K562 (cell line): ENCODE data around the gene IQCC. TPM values are rescaled to one million over a fixed set of nuclear protein-coding genes. Genes with fewer than 3 reads are reported as not detected.

ENCODE experiments used
- ATAC-seq: fragments of 200-7000 bp; cut with Tn5 transposase; 3 replicates; pipeline ENCODE4 v1.9.1; 2020; ENCODE audit warnings: moderate library complexity
- BruUV-seq: library from RNA; stranded (reverse); fragments of 400-500 nt; replicated peaks from 2 replicates; lab custom pipeline; 2021; lab: Mats Ljungman, UMichigan
- CTCF ChIA-PET: fragments of 300-600 bp; formaldehyde crosslinking; extraction: SDS; loops from one replicate; lab custom pipeline; 2021; ENCODE audit warnings: low intra/inter-chr PET ratio; lab: Yijun Ruan, JAX
- POLR2A ChIA-PET: fragments of 300-600, 350-650 bp; sonication (Branson Sonifier 250); formaldehyde crosslinking; extraction: SDS; loops from one replicate; lab custom pipeline; 2021; ENCODE audit warnings: antibody characterized with exemption, inconsistent platforms; lab: Yijun Ruan, JAX
- DNase-seq, 4 experiments: peaks; one replicate each; pipeline versions ENCODE4 v3.0.0 to v3.0.0-alpha.2; 2011 to 2018; ENCODE audit warnings: low spot score in 3 of 4, mixed read lengths in 3 of 4; ENCODE audit errors: extremely low read depth in 1 of 4
- FAIRE-seq: peaks from 2 replicates; lab custom pipeline; 2011; peaks lifted over from hg19 to GRCh38; lab: Jason Lieb, UNC
- H2AFZ ChIP-seq: 2 replicates; pipeline ENCODE4 v1.6.0; 2011; ENCODE audit warnings: low read depth, low read length, control low read depth, inconsistent platforms
- H3K27ac ChIP-seq: fragments of 200-600 bp; 3 replicates; pipeline ENCODE4 v1.8.0; 2011; ENCODE audit warnings: low read depth, mild to moderate bottlenecking, control low read depth, inconsistent platforms, low read length, moderate library complexity, mixed read lengths; ENCODE audit errors: extremely low read depth
- H3K27me3 ChIP-seq, 2 experiments: fragments of 300-600 bp in 1 of 2; 2 replicates in 1 of 2; 3 replicates in 1 of 2; pipeline versions ENCODE4 v1.6.0 to v1.8.0; 2011; ENCODE audit warnings: inconsistent platforms in 2 of 2, low read length in 2 of 2, mild to moderate bottlenecking in 1 of 2, mixed read lengths in 1 of 2, moderate library complexity in 1 of 2; ENCODE audit not compliant: control insufficient read depth in 2 of 2, insufficient read depth in 2 of 2
- H3K36me3 ChIP-seq: fragments of 300-600 bp; 3 replicates; pipeline ENCODE4 v1.8.0; 2011; ENCODE audit warnings: mild to moderate bottlenecking, low read length, inconsistent platforms; ENCODE audit not compliant: control insufficient read depth, insufficient read depth
- H3K4me1 ChIP-seq, 2 experiments: fragments of 200-600 bp in 1 of 2; replicated peaks in 1 of 2; 2 replicates in 1 of 2; 3 replicates in 1 of 2; pipeline versions ENCODE4 v1.5.1 to v1.8.0; 2011; ENCODE audit warnings: inconsistent platforms in 2 of 2, low read length in 2 of 2, mild to moderate bottlenecking in 1 of 2, mixed read lengths in 1 of 2, moderate library complexity in 1 of 2; ENCODE audit not compliant: control insufficient read depth in 2 of 2, insufficient read depth in 2 of 2
- H3K4me2 ChIP-seq: 2 replicates; pipeline ENCODE4 v1.6.1; 2011; ENCODE audit warnings: low read length, control low read depth, inconsistent platforms, mixed read lengths; ENCODE audit not compliant: insufficient read depth
- H3K4me3 ChIP-seq: fragments of 200-600 bp; sonication (generic), shearing (Covaris generic); 2 replicates; pipeline ENCODE4 v1.5.1; 2016; ENCODE audit warnings: control low read depth, inconsistent platforms
- H3K79me2 ChIP-seq: fragments of 200-600 bp; 3 replicates; pipeline ENCODE4 v1.8.0; 2011; ENCODE audit warnings: low read length, inconsistent platforms; ENCODE audit not compliant: control insufficient read depth, insufficient read depth
- H3K9ac ChIP-seq, 2 experiments: 2 replicates each; pipeline versions ENCODE4 v1.6.0 to v1.6.1; 2011; ENCODE audit warnings: low read depth in 2 of 2, low read length in 2 of 2, control low read depth in 1 of 2, inconsistent platforms in 1 of 2, mild to moderate bottlenecking in 1 of 2, mixed read lengths in 1 of 2; ENCODE audit not compliant: insufficient read depth in 1 of 2
- H3K9me1 ChIP-seq: one replicate; pipeline ENCODE4 v1.6.0; 2011; ENCODE audit warnings: inconsistent platforms, mild to moderate bottlenecking, low read length, moderate library complexity; ENCODE audit not compliant: control insufficient read depth, insufficient read depth
- H3K9me3 ChIP-seq: replicated peaks from 2 replicates; pipeline ENCODE4 v1.5.1; 2011; ENCODE audit warnings: low read depth, low read length, inconsistent platforms; ENCODE audit not compliant: control insufficient read depth, insufficient read depth
- H4K20me1 ChIP-seq: replicated peaks from 2 replicates; pipeline ENCODE4 v1.6.1; 2011; ENCODE audit warnings: low read length, inconsistent platforms, mixed read lengths; ENCODE audit not compliant: control insufficient read depth, insufficient read depth
- ATF1 ChIP-seq, 2 experiments: fragments of 450-650 bp in 1 of 2; IDR thresholded peaks; 2 replicates each; pipeline ENCODE4 v1.6.1; 2016; ENCODE audit warnings: missing compliant biosample characterization in 1 of 2, missing genetic modification characterization in 1 of 2
- ATF7 ChIP-seq: fragments of 450-650 bp; IDR thresholded peaks from 2 replicates; pipeline ENCODE4 v1.7.1; 2014; ENCODE audit warnings: mild to moderate bottlenecking, moderate library complexity
- FOXK2 ChIP-seq, 2 experiments: fragments of 450-650 bp; IDR thresholded peaks in 1 of 2; conservative IDR thresholded peaks in 1 of 2; 2 replicates each; pipeline ENCODE4 v1.6.1; 2016; ENCODE audit warnings: low read depth in 2 of 2, mild to moderate bottlenecking in 1 of 2
- NONO ChIP-seq, 2 experiments: fragments of 200-400 bp in 1 of 2; fragments of 450-650 bp in 1 of 2; formaldehyde crosslinking in 1 of 2; IDR thresholded peaks; 2 replicates each; pipeline ENCODE4 v1.6.1; 2017; ENCODE audit warnings: low read depth in 2 of 2, mild to moderate bottlenecking in 2 of 2, moderate library complexity in 2 of 2, low read length in 1 of 2
- ZBTB17 ChIP-seq: fragments of 450-650 bp; formaldehyde crosslinking; IDR thresholded peaks from 2 replicates; pipeline ENCODE4 v1.4.0; 2020; ENCODE audit warnings: mild to moderate bottlenecking
- WGBS: fragments of 100-300 bp; shearing (Covaris generic); methylation state at CpG from one replicate; pipeline ENCODE4 v1.1.6; 2016; ENCODE audit warnings: low coverage, mixed read lengths; ENCODE audit not compliant: insufficient coverage; ENCODE audit errors: missing lambda C conversion rate; 5-methylcytosine and 5-hydroxymethylcytosine counted together
- in situ Hi-C: fragments of 300-500 bp; cut with MboI; formaldehyde crosslinking; loops from 4 replicates; pipeline ENCODE4 v1.15.0; 2018; ENCODE audit warnings: inconsistent platforms, mixed read lengths
- intact Hi-C: fragments of 100-400 bp; cut with micrococcal nuclease; formaldehyde crosslinking; loops from 2 replicates; pipeline ENCODE4 v1.14.2; 2022
- polyA plus RNA-seq, 8 experiments: library from polyadenylated mRNA; depleted of rRNA in 4 of 8; stranded (reverse) in 5 of 8; unstranded in 3 of 8; fragments of >200 nt; fragmentation: Nextera tagmentation in 2 of 8; fragmentation: Illumina TruSeq in 1 of 8; extraction: Ambion mirVana in 2 of 8; extraction: Trizol in 1 of 8; gene quantifications; 2 replicates each; pipeline versions ENCODE4 v1.2.1 to v1.2.3, GENCODE V29; 2011 to 2014; ENCODE audit warnings: inconsistent platforms in 1 of 8, missing spikeins in 1 of 8
- total RNA-seq, 7 experiments: library from RNA; depleted of rRNA in 6 of 7; stranded (reverse); fragments of >200 nt in 6 of 7; fragmentation: Illumina TruSeq in 2 of 7; extraction: Trizol in 2 of 7; gene quantifications; 2 replicates each; pipeline versions ENCODE4 v1.2.1 to v1.2.3, GENCODE V29; 2011 to 2021; ENCODE audit warnings: low replicate concordance in 1 of 7
- TF ChIP-seq, protein P1 (sequence below): fragments of 450-650 bp; IDR thresholded peaks from 2 replicates; pipeline ENCODE4 v1.6.1; 2018; ENCODE audit not compliant: partially characterized antibody

IQCC gene
- total and polyA plus RNA-seq, 9 of the 15 experiments (the other 6 are each of a cell fraction or from before 2014, with no cell fraction given), result 8.1 to 16.5 (median 10.7) TPM

DNA sequence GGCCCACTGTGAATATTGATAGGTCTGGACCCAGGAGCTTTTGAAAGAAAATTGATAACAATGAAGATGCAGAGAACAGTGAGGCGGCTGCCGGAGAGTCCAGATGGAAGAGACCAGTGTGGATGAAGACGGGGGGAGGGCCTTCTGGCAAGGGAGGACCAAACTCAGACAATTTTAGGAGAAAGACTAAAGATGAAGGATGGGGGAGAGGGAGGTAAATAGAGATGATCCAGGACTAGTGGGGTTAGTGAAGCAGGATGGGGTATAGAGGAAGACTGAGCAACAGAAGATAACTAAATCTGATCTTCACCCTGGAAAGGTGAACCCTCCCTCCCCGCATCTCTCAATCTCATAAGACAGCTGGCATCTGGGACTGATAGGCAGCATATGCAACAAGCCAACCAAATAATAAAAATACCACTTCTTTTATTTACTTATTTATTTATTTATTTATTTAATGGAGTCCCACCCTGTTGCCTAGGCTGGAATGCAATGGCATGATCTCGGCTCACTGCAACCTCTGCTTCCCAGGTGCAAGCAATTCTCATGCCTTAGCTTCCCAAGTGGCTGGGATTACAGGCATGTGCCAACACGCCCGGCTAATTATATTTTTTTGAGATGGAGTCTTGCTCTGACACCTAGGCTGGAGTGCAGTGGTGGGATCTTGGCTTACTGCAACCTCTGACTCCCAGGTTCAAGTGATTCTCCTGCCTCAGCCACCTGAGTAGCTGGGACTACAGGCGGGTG lies 27.3 kb downstream of the IQCC start:
- FAIRE-seq (no peak), DNase-seq (no peak), ATAC-seq (peak; percentile 3)
- Histone ChIP-seq H3K9me1 (peaks cover 4% of the 10 kb centered on the region), H2AFZ (no peak overlapping the region), H3K4me1 (peaks cover 16 to 17% of the 10 kb centered on the region in 2 experiments; a peak in 4 of 5 replicates), H3K4me3 (no peak overlapping the region), H3K79me2 (no peaks in the 10 kb centered on the region), H3K27ac (no peak overlapping the region), H3K36me3 (peaks cover 48% of the 10 kb centered on the region), H3K9me3 (no peaks in the 10 kb centered on the region), H3K9ac (no peak overlapping the region), H4K20me1 (no peaks in the 10 kb centered on the region), H3K4me2 (no peak overlapping the region), H3K27me3 (no peaks in the 10 kb centered on the region)
- in situ Hi-C loops, result no loop called here
- ChIA-PET POLR2A (interaction anchor here (0.8 to 2.3 kb wide), 7 partner anchors 9 to 75 kb away, joined by 3 to 8 read pairs (median 6); no protein-coding TSS in a partner anchor), CTCF (no interaction called here)
- intact Hi-C loops, result no loop called here
- no TSS peak for BruUV-seq
- WGBS, result 79% methylated on average over 8 of the region's 8 CpGs
- TF ChIP-seq ATF1 (CRISPR knock-in tag; IDR thresholded peaks at IDR 0.05) (no peak), ATF1 (tag; IDR thresholded peaks at IDR 0.05) (no peak), NONO (IDR thresholded peaks at IDR 0.05; ENCODE audit: low read depth in 2 of 2, low read length in 1 of 2) (0 out of 4 replicates have a peak, but pooled peaks of 1 of the 2 experiments have one; percentile 54), FOXK2 (conservative IDR thresholded peaks at IDR 0.05 in 1 of 2, IDR thresholded peaks at IDR 0.05 in 1 of 2; ENCODE audit: low read depth in 2 of 2) (peak in 1 of 2 experiments; percentile 81; a peak in 2 of 4 replicates), ZBTB17 (no peak), ATF7 (peak; percentile 62)
- TF ChIP-seq, protein P1, sequence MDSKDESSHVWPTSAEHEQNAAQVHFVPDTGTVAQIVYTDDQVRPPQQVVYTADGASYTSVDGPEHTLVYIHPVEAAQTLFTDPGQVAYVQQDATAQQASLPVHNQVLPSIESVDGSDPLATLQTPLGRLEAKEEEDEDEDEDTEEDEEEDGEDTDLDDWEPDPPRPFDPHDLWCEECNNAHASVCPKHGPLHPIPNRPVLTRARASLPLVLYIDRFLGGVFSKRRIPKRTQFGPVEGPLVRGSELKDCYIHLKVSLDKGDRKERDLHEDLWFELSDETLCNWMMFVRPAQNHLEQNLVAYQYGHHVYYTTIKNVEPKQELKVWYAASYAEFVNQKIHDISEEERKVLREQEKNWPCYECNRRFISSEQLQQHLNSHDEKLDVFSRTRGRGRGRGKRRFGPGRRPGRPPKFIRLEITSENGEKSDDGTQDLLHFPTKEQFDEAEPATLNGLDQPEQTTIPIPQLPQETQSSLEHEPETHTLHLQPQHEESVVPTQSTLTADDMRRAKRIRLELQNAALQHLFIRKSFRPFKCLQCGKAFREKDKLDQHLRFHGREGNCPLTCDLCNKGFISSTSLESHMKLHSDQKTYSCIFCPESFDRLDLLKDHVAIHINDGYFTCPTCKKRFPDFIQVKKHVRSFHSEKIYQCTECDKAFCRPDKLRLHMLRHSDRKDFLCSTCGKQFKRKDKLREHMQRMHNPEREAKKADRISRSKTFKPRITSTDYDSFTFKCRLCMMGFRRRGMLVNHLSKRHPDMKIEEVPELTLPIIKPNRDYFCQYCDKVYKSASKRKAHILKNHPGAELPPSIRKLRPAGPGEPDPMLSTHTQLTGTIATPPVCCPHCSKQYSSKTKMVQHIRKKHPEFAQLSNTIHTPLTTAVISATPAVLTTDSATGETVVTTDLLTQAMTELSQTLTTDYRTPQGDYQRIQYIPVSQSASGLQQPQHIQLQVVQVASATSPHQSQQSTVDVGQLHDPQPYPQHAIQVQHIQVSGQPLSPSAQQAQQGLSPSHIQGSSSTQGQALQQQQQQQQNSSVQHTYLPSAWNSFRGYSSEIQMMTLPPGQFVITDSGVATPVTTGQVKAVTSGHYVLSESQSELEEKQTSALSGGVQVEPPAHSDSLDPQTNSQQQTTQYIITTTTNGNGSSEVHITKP, result peak; percentile 98
